ENCODE measurements around the gene TAC3.

GRCh38 chr12:57027805-57028153 lies 11.4 kb upstream of the TAC3 start:
- TF ChIP-seq POLR2A (IDR thresholded peaks at IDR 0.05; ENCODE audit: low read depth, low read length) (no peak), POLR2AphosphoS5 (IDR thresholded peaks at IDR 0.05; ENCODE audit: insufficient read depth, low read depth, low read length) (no peak)
- TF ChIP-seq, protein P1, sequence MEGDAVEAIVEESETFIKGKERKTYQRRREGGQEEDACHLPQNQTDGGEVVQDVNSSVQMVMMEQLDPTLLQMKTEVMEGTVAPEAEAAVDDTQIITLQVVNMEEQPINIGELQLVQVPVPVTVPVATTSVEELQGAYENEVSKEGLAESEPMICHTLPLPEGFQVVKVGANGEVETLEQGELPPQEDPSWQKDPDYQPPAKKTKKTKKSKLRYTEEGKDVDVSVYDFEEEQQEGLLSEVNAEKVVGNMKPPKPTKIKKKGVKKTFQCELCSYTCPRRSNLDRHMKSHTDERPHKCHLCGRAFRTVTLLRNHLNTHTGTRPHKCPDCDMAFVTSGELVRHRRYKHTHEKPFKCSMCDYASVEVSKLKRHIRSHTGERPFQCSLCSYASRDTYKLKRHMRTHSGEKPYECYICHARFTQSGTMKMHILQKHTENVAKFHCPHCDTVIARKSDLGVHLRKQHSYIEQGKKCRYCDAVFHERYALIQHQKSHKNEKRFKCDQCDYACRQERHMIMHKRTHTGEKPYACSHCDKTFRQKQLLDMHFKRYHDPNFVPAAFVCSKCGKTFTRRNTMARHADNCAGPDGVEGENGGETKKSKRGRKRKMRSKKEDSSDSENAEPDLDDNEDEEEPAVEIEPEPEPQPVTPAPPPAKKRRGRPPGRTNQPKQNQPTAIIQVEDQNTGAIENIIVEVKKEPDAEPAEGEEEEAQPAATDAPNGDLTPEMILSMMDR (IDR thresholded peaks at IDR 0.05; ENCODE audit: extremely low read depth in 1 of 2, insufficient read depth in 1 of 2, low read depth in 1 of 2, low read length in 2 of 2), result no peak

Measured in endothelial cell of umbilical vein (primary cell).